ENCODE results near the gene SHISA7. TPM values are rescaled to one million over a fixed set of nuclear protein-coding genes. Genes with fewer than 3 reads are reported as not detected.

Gene SHISA7
- polyA plus RNA-seq, 1 of the 3 experiments (the other 2 are of a cell fraction): 0.02 TPM

DNA sequence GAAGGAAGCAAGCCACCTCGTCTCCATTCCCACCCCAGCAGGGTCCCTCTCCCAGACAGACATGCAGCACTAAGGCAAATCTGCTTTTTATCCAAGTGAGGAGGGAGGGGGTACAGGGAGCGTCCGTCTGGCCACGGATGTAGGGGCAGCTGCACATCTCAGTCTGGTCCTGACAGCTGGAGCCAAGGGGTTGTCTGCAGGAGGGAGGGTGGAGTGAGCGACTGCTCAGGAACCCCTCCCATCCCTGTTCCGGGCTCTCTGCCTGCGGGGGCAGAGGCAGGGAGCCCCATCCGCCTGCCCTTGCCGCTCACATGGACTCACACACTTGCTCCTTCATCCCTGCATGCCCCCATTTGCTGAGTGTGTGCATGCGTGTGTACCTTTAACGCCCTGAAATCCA is 63.9 kb downstream of the SHISA7 start:
- Histone ChIP-seq H3K9ac (no peak overlapping the region), H3K4me1 (ENCODE audit: control insufficient read depth in 1 of 2, insufficient read depth in 2 of 2, low read depth in 1 of 2, low read length in 1 of 2) (peaks cover 2 to 12% of the 10 kb centered on the region in 2 experiments; a peak in 3 of 4 replicates), H2AFZ (ENCODE audit: low read depth) (no peak overlapping the region), H3K4me3 (ENCODE audit: low read depth in 2 of 2, low read length in 1 of 2) (no peak overlapping the region), H3K4me2 (no peak overlapping the region), H3K9me3 (no peaks in the 10 kb centered on the region), H4K20me1 (ENCODE audit: insufficient read depth) (no peaks in the 10 kb centered on the region), H3K36me3 (replicated peaks in 1 of 2; ENCODE audit: control insufficient read depth in 1 of 2, insufficient read depth in 2 of 2, low read length in 1 of 2) (no peaks in the 10 kb centered on the region), H3K27me3 (ENCODE audit: insufficient read depth) (no peaks in the 10 kb centered on the region), H3F3A (replicated peaks; ENCODE audit: insufficient read depth) (no peaks in the 10 kb centered on the region), H3K9me2 (no peaks in the 10 kb centered on the region), H3K27ac (ENCODE audit: low read depth in 2 of 2, low read length in 1 of 2) (no peak overlapping the region), H3K79me2 (ENCODE audit: insufficient read depth) (no peaks in the 10 kb centered on the region)
- TF ChIP-seq POLR2AphosphoS5 (IDR thresholded peaks at IDR 0.05; ENCODE audit: low read depth, low read length): no peak
- TF ChIP-seq YY1 (IDR thresholded peaks at IDR 0.05; ENCODE audit: low read depth): no peak
- 76% methylated on average over 7 of the region's 11 CpGs for WGBS (ENCODE audit: low lambda C conversion rate)
- peak; percentile 37 for DNase-seq
- ChIA-PET CTCF (no interaction called here), POLR2A (interaction anchor here (1.6 kb wide), 1 partner anchor 28 kb away, joined by 5 read pairs; no protein-coding TSS in a partner anchor)

Other genes with a start within 250 kb of the SHISA7 start
- 0.86 and 1.1 TPM in 2 replicates for gene PTPRH, start 233.8 kb downstream of the SHISA7 start, polyA plus RNA-seq (2012; rRNA removed)
- 2.0 and 3.0 TPM in 2 replicates for gene TMEM86B, start 214.5 kb downstream of the SHISA7 start, polyA plus RNA-seq (2012; rRNA removed)
- gene PPP6R1, start 184.3 kb downstream of the SHISA7 start, polyA plus RNA-seq (2012; rRNA removed): 44.9 and 47.8 TPM in 2 replicates
- gene HSPBP1, start 163.2 kb downstream of the SHISA7 start, polyA plus RNA-seq (2012; rRNA removed): 51.7 and 55.4 TPM in 2 replicates
- 32.2 and 49.7 TPM in 2 replicates for gene BRSK1, start 159.3 kb downstream of the SHISA7 start, polyA plus RNA-seq (2012; rRNA removed)
- not detected in 2 replicates for gene TMEM150B, start 118.0 kb downstream of the SHISA7 start, polyA plus RNA-seq (2012; rRNA removed)
- 14.0 and 14.4 TPM in 2 replicates for gene KMT5C, start 103.4 kb downstream of the SHISA7 start, polyA plus RNA-seq (2012; rRNA removed)
- 0.58 and 0.74 TPM in 2 replicates for gene COX6B2, start 88.6 kb downstream of the SHISA7 start, polyA plus RNA-seq (2012; rRNA removed)
- gene GARIN5B, start 80.0 kb downstream of the SHISA7 start, polyA plus RNA-seq (2012; rRNA removed): not detected in 2 replicates
- 13.2 and 16.1 TPM in 2 replicates for gene IL11, start 72.8 kb downstream of the SHISA7 start, polyA plus RNA-seq (2012; rRNA removed)
- 0.77 and 0.91 TPM in 2 replicates for gene TMEM190, start 66.5 kb downstream of the SHISA7 start, polyA plus RNA-seq (2012; rRNA removed)
- 0.08 and 0.12 TPM in 2 replicates for gene TMEM238, start 59.0 kb downstream of the SHISA7 start, polyA plus RNA-seq (2012; rRNA removed)
- 2,297 and 2,368 TPM in 2 replicates for gene RPL28, start 57.4 kb downstream of the SHISA7 start, polyA plus RNA-seq (2012; rRNA removed)
- 84.7 and 133 TPM in 2 replicates for gene UBE2S, start 35.5 kb downstream of the SHISA7 start, polyA plus RNA-seq (2012; rRNA removed)
- gene ISOC2, start 18.3 kb upstream of the SHISA7 start, polyA plus RNA-seq (2012; rRNA removed): 60.9 and 65.4 TPM in 2 replicates
- gene C19orf85, start 21.5 kb upstream of the SHISA7 start, polyA plus RNA-seq (2012; rRNA removed): not detected in 2 replicates
- gene ZNF628, start 33.3 kb upstream of the SHISA7 start, polyA plus RNA-seq (2012; rRNA removed): 0.73 and 1.6 TPM in 2 replicates
- 84.4 and 89.9 TPM in 2 replicates for gene NAT14, start 41.9 kb upstream of the SHISA7 start, polyA plus RNA-seq (2012; rRNA removed)
- gene SSC5D, start 45.1 kb upstream of the SHISA7 start, polyA plus RNA-seq (2012; rRNA removed): 2.6 and 4.9 TPM in 2 replicates
- 0.20 and 0.28 TPM in 2 replicates for gene SBK2, start 93.8 kb upstream of the SHISA7 start, polyA plus RNA-seq (2012; rRNA removed)
- gene SBK3, start 102.2 kb upstream of the SHISA7 start, polyA plus RNA-seq (2012; rRNA removed): 0.03 and 0.05 TPM in 2 replicates
- 3.5 and 5.9 TPM in 2 replicates for gene ZNF579, start 137.5 kb upstream of the SHISA7 start, polyA plus RNA-seq (2012; rRNA removed)
- 5.2 and 5.7 TPM in 2 replicates for gene FIZ1, start 156.2 kb upstream of the SHISA7 start, polyA plus RNA-seq (2012; rRNA removed)
- 7.2 and 7.3 TPM in 2 replicates for gene ZNF524, start 157.0 kb upstream of the SHISA7 start, polyA plus RNA-seq (2012; rRNA removed)
- 3.4 and 5.0 TPM in 2 replicates for gene ZNF865, start 162.3 kb upstream of the SHISA7 start, polyA plus RNA-seq (2012; rRNA removed)
- gene ZNF784, start 181.3 kb upstream of the SHISA7 start, polyA plus RNA-seq (2012; rRNA removed): 5.0 and 5.5 TPM in 2 replicates
- 14.0 and 21.9 TPM in 2 replicates for gene ZNF580, start 197.7 kb upstream of the SHISA7 start, polyA plus RNA-seq (2012; rRNA removed)
- 24.2 and 24.7 TPM in 2 replicates for gene ZNF581, start 200.3 kb upstream of the SHISA7 start, polyA plus RNA-seq (2012; rRNA removed)
- 20.1 and 27.1 TPM in 2 replicates for gene CCDC106, start 204.9 kb upstream of the SHISA7 start, polyA plus RNA-seq (2012; rRNA removed)
- 217 and 321 TPM in 2 replicates for gene U2AF2, start 211.7 kb upstream of the SHISA7 start, polyA plus RNA-seq (2012; rRNA removed)
- 72.0 and 134 TPM in 2 replicates for gene EPN1, start 231.9 kb upstream of the SHISA7 start, polyA plus RNA-seq (2012; rRNA removed)